22Rv1 (cell line): ENCODE results near the gene SLC22A12.

Source experiments
- H3K27ac ChIP-seq: fragments of 450-650 bp; 2 replicates; pipeline ENCODE4 v1.5.1; 2017
- ZFX ChIP-seq: fragments of 450-650 bp; IDR thresholded peaks from 2 replicates; pipeline ENCODE4 v1.6.1; 2017; ENCODE audit warnings: antibody characterized with exemption, borderline replicate concordance
- TF ChIP-seq, protein P1 (sequence below): fragments of 450-650 bp; IDR thresholded peaks from 2 replicates; pipeline ENCODE4 v1.5.1; 2017; ENCODE audit warnings: mild to moderate bottlenecking

SLC22A12 gene

DNA sequence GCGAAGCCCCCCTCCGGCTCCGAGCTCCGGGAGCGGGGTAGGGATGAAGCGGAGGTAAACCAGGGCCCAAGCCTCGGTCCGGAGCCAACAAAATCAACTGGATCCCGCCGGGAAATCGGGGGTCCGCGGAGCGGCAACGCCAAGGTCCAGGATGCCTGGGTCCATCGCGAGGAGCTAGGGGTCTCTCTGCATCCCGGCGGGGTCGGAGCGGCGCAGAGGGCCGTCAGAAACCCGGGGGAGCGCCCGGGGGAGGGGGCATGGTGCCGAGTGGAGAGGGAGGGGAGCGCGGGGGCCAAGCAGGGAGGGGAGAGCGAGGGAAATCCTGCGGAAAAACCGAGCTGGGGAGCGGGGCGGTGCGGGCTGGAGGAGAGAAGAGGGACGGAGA, 51.8 kb downstream of the SLC22A12 start:
- H3K27ac ChIP-seq = no peak overlapping the region
- no peak for TF ChIP-seq ZFX
- TF ChIP-seq, protein P1, sequence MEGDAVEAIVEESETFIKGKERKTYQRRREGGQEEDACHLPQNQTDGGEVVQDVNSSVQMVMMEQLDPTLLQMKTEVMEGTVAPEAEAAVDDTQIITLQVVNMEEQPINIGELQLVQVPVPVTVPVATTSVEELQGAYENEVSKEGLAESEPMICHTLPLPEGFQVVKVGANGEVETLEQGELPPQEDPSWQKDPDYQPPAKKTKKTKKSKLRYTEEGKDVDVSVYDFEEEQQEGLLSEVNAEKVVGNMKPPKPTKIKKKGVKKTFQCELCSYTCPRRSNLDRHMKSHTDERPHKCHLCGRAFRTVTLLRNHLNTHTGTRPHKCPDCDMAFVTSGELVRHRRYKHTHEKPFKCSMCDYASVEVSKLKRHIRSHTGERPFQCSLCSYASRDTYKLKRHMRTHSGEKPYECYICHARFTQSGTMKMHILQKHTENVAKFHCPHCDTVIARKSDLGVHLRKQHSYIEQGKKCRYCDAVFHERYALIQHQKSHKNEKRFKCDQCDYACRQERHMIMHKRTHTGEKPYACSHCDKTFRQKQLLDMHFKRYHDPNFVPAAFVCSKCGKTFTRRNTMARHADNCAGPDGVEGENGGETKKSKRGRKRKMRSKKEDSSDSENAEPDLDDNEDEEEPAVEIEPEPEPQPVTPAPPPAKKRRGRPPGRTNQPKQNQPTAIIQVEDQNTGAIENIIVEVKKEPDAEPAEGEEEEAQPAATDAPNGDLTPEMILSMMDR = no peak

DNA sequence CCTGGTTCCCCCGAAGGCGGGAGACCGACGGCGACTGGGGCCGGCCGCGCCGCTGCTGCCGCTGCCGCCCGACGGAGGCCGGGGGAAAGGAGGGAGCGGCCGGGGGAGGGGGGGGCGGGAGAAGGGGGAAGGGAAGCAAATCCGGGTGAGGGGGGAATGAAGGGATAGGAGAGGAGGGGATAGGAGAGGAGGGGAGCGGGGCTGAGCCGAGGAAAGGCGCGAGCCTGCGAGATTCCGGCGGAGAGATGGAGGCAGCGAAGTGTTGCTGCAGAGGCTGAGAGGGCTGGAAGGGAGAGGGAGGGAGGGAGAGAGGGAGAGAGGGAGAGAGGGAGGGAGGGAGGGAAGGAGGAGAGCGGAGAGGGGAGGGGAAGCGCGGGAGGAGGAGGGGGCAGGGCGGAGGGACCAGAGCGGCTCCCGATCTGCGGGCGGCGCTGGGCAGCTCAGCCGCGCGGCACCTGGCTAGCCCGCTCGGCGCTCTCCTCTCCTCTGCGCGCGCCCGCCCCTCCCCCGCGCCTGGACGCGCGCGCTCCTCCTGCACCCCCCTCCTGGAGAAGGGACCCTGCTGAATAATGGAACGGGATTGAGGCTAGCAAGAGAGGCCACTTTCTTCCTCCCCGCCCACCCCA, 52.3 kb downstream of the SLC22A12 start:
- TF ChIP-seq, protein P1 = no peak
- no peak for TF ChIP-seq ZFX
- no peak overlapping the region for H3K27ac ChIP-seq

DNA sequence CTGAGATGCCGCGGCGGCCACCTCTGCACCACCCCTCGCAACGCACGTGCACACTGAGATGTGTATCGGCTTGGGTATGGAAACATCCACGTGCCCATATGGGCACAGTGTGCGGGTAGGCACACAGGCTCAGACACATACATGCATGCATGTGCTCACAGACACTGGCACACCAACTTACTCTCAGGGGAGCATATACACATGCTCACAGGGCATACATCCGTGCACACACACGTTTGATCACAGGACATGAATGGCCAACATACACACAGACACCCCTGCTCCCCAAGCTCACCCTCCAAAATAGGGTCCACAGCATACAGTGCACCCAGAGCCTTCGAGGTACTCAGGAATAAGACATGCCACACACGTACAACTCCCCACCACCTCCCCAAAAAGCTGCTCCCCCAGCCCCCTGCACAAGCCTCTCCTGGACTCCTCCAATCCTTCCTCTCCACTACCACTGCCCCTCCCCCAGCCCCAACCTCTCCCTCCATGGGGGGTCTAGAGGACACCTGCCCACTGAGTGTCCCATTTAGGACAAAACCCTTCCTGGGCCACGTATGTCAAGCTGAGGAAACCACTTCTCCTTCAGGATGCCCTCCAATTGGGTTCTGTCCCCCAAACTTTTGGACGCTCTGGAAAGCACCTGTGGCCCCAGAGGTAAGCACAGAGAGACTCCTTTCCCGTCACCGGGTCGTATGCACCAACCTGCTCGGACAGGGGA, 53.1 kb downstream of the SLC22A12 start:
- no peak overlapping the region for H3K27ac ChIP-seq
- no peak for TF ChIP-seq ZFX
- TF ChIP-seq, protein P1 = no peak

DNA sequence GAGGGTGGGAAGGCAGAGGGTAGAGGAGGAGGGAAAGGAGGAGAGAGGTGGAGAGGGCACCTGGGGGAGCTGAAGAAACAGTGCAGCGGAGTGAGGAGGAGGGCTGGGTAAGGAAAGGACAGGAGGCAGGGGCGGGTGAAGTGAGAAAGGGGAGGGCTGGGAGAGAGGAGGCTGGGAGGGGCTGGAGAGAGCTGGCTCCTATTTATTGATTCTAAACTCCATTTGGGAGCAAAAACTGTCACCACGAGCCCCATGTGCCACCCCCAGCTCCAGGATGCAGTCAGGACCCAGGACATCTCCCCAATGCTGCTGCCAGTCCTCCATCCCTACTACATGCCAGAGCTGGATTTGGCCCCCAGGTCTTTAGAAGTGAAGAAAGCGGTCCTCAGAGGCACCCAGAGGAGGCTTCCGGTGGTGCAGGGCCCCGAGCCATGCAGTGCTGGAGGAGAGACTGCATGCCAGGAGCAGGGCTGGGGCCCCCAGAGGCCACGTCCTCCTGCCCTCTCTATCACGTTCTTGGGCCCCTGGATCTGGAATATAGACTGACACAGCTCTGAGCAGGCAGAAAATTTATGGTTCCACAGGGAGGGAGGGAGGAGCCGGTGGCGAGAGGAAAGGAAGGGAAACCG, 53.7 kb downstream of the SLC22A12 start:
- H3K27ac ChIP-seq = no peak overlapping the region
- TF ChIP-seq, protein P1 = no peak
- TF ChIP-seq ZFX = no peak

DNA sequence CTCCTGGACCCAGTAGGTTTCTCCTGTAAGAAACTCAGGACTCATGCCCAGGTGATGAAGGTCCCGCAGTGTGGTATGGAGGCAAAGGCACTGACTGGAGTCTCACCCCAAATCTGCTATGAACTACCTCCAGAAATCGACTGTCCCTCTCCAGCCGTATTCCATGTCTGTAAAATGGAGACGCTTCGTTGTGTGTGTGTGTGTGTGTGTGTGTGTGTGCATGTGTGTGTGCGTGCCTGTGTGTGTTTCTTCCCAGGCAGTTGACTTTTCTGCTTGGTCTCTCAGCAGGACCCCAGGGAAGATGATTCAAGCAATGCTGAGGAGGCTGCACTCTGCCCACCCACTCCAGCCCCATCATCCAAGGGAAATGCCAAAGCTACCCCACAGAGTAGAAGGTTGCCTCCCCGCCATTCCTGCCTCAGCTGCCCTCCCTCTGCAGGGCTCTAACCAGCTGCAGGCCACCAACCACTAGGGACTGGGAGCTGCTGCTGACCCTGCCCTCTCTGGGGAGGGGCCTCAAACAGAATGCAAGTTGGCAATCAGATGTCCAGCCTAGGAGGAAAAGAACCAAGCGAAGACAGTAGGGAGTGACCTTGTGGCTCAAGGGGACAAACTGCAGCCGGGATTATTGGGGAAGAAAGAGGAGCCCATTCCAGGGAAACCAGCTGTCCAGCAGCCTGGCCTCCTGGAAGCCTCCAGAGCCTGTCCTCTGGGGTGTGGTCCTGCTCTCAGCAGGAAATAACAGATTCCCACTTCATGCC, 56.2 kb downstream of the SLC22A12 start:
- no peak overlapping the region for H3K27ac ChIP-seq
- TF ChIP-seq ZFX = no peak
- TF ChIP-seq, protein P1 = no peak

DNA sequence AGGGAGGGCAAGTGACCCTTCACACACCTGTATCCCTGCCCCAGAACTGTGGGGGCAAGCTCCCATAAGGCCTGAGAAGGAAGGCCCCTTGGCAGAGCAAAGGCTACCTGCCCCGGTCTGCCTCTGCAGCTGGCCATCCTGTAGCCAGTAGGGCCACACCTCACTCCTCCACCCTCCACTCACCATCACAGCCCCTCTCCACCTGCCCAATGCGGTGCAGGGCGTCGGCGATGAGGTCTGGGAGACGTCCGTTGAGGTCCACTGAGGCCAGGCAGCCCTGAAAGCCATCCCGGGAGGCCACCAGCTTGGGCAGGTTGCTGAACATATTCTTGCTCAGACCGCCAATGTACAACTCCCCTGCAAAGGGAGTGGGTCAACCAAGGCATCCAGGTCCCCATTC, 57.5 kb downstream of the SLC22A12 start:
- TF ChIP-seq ZFX = no peak
- TF ChIP-seq, protein P1 = no peak
- H3K27ac ChIP-seq = no peak overlapping the region
